ENCODE results near the gene SRGAP1. TPM values are rescaled to one million over a fixed set of nuclear protein-coding genes. Genes with fewer than 3 reads are reported as not detected.

SRGAP1 gene
- total and polyA plus RNA-seq, 2 of the 8 experiments (the other 6 are each of a cell fraction or from before 2014, with no cell fraction given) = 3.2 to 7.3 TPM

DNA sequence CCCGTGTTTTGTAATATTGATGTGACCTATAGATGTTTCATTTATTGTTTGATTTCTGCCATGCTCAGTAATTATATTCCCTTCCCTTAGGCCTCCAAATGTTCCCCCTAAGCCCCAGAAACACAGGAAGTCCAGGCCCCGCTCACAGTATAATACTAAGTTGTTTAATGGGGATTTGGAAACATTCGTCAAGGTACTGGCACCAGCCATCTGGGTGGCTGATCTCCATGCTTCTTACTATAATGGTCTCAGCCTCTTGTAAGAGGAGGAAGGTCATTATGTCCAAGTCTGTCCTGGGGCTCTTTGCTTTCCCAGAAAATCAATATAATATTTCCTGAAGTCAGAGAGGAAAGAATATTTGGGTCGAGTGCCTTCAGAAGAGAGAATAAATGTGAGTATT lies 246.7 kb downstream of the SRGAP1 start:
- H2AK5ac ChIP-seq (ENCODE audit: low read depth, low read length) = no peak overlapping the region
- no peak overlapping the region for H2BK5ac ChIP-seq (ENCODE audit: low read depth, low read length)
- no peak overlapping the region for H3K4ac ChIP-seq (replicated peaks; ENCODE audit: insufficient read length, low read depth, low read length)
- H3K4me1 ChIP-seq (replicated peaks in 1 of 4; ENCODE audit: control insufficient read depth in 3 of 4, insufficient read depth in 4 of 4, low read length in 3 of 4) = peaks cover 0 to 6% (median 2%) of the 10 kb centered on the region in 4 experiments; a peak in 2 of 7 replicates
- no peaks in the 10 kb centered on the region for H3K79me1 ChIP-seq (ENCODE audit: low read depth, low read length)
- no peak overlapping the region for H4K8ac ChIP-seq (ENCODE audit: extremely low read depth, insufficient read depth, low read length)
- no peak overlapping the region for H3K4me3 ChIP-seq (ENCODE audit: extremely low read depth in 1 of 4, insufficient read depth in 2 of 4, low read depth in 3 of 4, low read length in 4 of 4)
- no peak overlapping the region for H4K91ac ChIP-seq (replicated peaks; ENCODE audit: insufficient read length, low read length)
- POLR2A ChIA-PET (ENCODE audit: partially characterized antibody) = no interaction called here
- WGBS, 2 experiments (ENCODE audit: extremely low coverage in 1 of 2, insufficient coverage in 1 of 2, insufficient read length in 1 of 2, insufficient replicate concordance in 2 of 2, low coverage in 1 of 2, low lambda C conversion rate in 2 of 2, missing lambda C conversion rate in 1 of 2) = 94% methylated on average over 4 of the region's 4 CpGs; no CpG with 5 or more reads in 1 of the 2 experiments
- H2BK12ac ChIP-seq (ENCODE audit: low read depth, low read length) = no peak overlapping the region
- DNase-seq (ENCODE audit: low read depth in 1 of 2, low spot score in 2 of 2) (no peak), FAIRE-seq (no peak)
- H3K18ac ChIP-seq (ENCODE audit: extremely low read depth, low read length) = no peak overlapping the region
- H3K23me2 ChIP-seq (ENCODE audit: low read depth, low read length) = no peaks in the 10 kb centered on the region
- H2BK15ac ChIP-seq (ENCODE audit: low read length) = no peak overlapping the region
- H2BK120ac ChIP-seq (replicated peaks; ENCODE audit: low read depth, low read length) = no peak overlapping the region
- no peak overlapping the region for H3K23ac ChIP-seq (ENCODE audit: insufficient read length)
- no peak overlapping the region for H2AFZ ChIP-seq (ENCODE audit: low read length)
- H2BK20ac ChIP-seq (ENCODE audit: low read length) = no peak overlapping the region
- no peak overlapping the region for H3K27ac ChIP-seq (ENCODE audit: low read depth, low read length)
- H3K36me3 ChIP-seq (ENCODE audit: control insufficient read depth in 2 of 4, insufficient read depth in 4 of 4, low read length in 3 of 4) = no peaks in the 10 kb centered on the region
- TF ChIP-seq HDAC6 (IDR thresholded peaks at IDR 0.05; ENCODE audit: low read depth, low read length) (no peak), BRCA1 (IDR thresholded peaks at IDR 0.05; ENCODE audit: low read depth, low read length) (no peak), POU5F1 (IDR thresholded peaks at IDR 0.05; ENCODE audit: low read depth, low read length) (no peak), RXRA (IDR thresholded peaks at IDR 0.05; ENCODE audit: insufficient read depth, low read depth, low read length) (no peak), CBX5 (IDR thresholded peaks at IDR 0.05; ENCODE audit: low read depth, low read length) (no peak), RFX5 (IDR thresholded peaks at IDR 0.05; ENCODE audit: borderline replicate concordance, low read depth, low read length) (no peak), POLR2AphosphoS5 (IDR thresholded peaks at IDR 0.05; ENCODE audit: low read depth, low read length) (no peak), TEAD4 (IDR thresholded peaks at IDR 0.05; ENCODE audit: low read depth, low read length) (no peak), CTBP2 (IDR thresholded peaks at IDR 0.05; ENCODE audit: borderline replicate concordance, insufficient read depth, insufficient read length, low read length) (no peak), ASH2L (IDR thresholded peaks at IDR 0.05; ENCODE audit: low read length) (no peak), TBP (IDR thresholded peaks at IDR 0.05; ENCODE audit: low read depth, low read length) (no peak)
- H4K5ac ChIP-seq (ENCODE audit: insufficient read length, low read depth, low read length) = no peak overlapping the region
- H4K20me1 ChIP-seq (replicated peaks in 1 of 2; ENCODE audit: control insufficient read depth in 1 of 2, insufficient read depth in 2 of 2, low read length in 2 of 2) = no peaks in the 10 kb centered on the region
- H3K9ac ChIP-seq (replicated peaks in 1 of 4; ENCODE audit: extremely low read depth in 1 of 4, low read depth in 3 of 4, low read length in 3 of 4) = no peak overlapping the region
- no peak overlapping the region for H3K4me2 ChIP-seq (ENCODE audit: insufficient read depth in 1 of 2, low read depth in 2 of 2, low read length in 2 of 2)
- H3K9me3 ChIP-seq (ENCODE audit: insufficient read depth in 2 of 2, low read depth in 1 of 2, low read length in 1 of 2) = no peaks in the 10 kb centered on the region
- no peak overlapping the region for H3K14ac ChIP-seq (ENCODE audit: insufficient read length)
- no peak overlapping the region for H3K56ac ChIP-seq (replicated peaks; ENCODE audit: insufficient read length, low read depth, low read length)
- H3K27me3 ChIP-seq (replicated peaks in 1 of 4; ENCODE audit: control insufficient read depth in 3 of 4, extremely low read depth in 1 of 4, insufficient read depth in 3 of 4, low read length in 3 of 4) = no peaks in the 10 kb centered on the region
- H3K79me2 ChIP-seq (ENCODE audit: control insufficient read depth in 1 of 2, insufficient read depth in 2 of 2, low read length in 2 of 2) = no peaks in the 10 kb centered on the region
- CTCF ChIA-PET (ENCODE audit: partially characterized antibody) = interaction anchor here (0.6 to 0.7 kb wide), 4 partner anchors 14 to 1529 kb away, joined by 3 to 4 read pairs (median 3); no protein-coding TSS in a partner anchor
